Fibroblast of skin of scalp (primary cell): ENCODE measurements around the gene KANSL1.
"Not testable (repeated sequence)": the region's sequence is repeated elsewhere in the genome, so short reads cannot be mapped to it uniquely, and the experiment has no call there.

Source experiments
- DNase-seq: peaks from one replicate; pipeline ENCODE4 v3.0.0-alpha.2; 2013

Gene KANSL1

DNA sequence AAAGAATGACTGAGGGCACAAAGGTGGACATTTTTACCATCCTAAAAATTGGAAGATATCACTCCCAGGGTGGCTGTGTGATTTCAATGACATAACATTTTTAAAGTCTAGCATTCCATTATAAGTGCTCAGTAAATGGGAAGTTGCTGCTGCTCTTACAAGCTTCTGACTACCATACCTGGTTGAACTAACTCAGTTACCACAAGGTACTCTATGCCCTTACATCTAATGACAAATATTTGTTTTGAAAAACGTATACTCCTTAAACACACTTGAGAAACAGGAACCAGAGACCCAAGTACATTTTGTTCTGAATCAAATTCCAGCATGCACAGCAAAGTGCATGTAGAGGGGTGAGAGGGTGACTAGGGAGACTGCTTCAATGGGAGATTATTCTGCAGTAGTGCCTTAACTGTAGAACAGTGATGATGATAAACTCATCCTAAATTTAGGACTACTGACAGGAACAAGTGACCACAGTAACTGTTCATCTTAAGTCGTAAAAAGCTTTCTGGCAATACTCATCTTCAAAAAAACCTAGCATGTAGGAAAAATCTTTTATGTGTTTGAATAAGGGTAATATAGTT, 83.5 kb downstream of the KANSL1 start:
- DNase-seq, result no peak

DNA sequence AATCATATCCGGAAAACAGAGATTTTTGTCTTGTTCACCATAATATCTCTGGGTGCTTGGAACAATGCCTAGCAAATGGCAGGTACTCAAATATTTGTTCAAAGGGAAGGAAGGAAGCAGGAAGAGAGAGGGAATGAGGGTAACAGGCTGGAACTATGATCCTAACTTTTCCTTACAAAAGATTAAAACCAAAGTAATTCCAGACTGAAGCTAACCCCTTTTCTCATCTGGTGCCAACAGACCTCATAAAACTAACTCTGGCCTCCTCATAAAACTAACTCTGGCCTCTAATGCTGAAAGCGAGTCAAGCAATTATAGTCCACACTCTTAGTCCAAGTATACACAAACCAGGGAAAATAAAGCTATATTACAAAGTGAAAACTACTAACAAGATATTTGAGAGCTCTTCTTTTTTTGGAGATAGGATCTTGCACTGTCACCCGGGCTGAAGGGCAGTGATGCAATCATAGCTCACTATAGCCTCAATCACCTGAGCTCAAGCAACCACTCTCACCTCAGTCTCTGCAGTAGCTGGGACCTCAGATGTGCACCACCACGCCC, 84.6 kb downstream of the KANSL1 start:
- no peak for DNase-seq

DNA sequence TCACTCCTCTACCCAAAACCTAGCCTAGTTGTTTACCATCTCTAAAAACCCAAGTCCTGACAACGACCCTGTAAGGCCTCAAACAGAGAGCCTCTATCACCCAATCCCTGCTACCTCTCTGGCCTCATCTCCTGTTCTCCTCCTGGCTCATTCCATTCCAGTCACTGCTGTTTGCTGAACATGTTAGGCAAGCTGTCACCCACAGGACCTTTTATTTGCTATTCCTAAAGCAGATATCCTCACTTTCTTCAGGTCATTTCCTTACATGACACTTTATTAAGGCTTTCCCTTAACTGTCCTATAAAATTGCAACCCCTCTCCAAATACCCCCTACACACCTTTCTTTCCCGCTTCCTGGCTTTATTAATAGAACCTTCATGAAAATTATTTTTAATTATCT, 85.1 kb downstream of the KANSL1 start:
- DNase-seq, result no peak

DNA sequence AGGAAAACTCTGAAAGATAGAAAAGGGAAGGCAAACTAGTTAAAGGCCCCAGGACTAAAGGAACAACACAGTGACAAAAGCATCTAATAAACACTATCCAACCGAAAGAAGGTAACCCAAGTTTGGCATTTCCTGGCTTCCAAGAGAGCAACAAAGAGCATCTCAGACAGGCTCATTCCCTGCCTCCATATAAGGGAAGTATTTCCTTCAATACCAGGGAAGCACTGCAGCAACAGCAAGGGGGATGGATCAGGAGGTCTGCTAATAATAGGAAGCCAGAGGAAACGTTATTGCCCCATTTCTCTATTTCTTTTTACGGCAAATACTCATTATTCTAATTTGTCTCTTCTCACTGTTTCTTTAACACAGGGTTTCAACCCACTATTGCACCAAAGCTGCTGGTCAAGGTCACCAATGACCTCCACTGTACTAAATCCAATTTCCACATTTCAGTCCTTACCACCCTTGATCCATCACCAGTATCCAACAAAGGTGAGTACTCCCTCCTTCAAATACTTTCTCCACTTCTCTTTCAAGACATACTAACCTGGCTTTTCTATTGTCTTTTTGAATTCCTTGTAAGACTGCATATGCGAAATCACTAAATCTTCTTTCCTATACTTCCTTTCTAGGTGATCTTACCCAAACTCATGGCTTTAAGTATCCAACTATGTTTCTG, 86.1 kb downstream of the KANSL1 start:
- no peak for DNase-seq

DNA sequence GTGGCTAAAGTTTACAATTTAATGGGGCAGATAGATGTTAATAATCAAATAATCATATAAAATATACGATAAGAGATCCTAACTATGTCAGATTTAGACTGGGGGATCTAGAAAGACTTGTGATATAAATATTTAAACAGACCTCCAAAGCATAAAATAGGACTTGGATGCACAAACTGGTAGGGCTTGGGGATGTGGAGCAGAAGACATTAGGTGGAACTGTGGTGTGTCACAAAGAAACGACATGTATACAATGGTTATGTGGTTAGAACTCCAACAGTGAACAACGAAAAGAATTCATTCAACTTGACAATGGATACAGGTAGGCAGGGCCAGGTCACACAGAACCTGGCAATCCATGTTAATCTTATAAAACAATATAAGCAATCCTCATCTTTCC, 90.4 kb downstream of the KANSL1 start:
- not testable (repeated sequence) for DNase-seq

DNA sequence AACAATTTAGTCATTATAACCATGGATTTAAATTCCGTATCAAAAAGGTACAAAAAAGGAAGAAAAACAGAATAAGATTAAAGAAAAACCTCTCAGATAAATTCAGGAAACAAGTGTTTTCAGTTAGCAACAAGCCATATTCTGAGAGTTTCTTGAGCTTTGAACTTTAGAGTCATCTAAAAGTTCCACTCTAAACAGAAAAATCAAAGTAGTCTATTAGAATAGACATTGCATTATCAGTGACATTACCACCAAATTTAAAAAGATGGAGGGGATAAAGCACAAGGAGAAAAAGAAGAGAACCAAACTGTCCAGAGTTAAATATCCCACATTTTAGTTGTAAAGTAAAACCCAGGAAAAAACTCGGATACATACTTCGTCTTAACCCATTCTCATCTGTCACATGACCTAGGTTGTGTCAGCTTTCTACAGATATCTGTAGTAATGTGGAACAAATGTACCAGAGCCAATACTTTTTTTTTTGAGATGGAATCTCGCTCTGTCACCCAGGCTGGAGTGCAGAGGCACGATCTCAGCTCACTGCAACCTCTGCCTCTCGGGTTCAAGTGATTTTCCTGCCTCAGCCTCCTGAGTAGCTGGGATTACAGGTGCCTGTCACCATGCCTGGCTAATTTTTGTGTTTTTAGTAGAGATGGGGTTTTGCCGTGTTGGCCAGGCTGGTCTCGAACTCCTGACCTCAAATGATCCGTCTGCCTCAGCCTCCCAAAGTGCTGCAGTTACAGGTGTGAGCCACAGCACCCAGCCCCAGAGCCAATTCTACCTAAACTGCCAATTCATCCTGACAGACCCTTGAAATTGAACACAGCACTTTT, 91.2 kb downstream of the KANSL1 start:
- not testable (repeated sequence) for DNase-seq

DNA sequence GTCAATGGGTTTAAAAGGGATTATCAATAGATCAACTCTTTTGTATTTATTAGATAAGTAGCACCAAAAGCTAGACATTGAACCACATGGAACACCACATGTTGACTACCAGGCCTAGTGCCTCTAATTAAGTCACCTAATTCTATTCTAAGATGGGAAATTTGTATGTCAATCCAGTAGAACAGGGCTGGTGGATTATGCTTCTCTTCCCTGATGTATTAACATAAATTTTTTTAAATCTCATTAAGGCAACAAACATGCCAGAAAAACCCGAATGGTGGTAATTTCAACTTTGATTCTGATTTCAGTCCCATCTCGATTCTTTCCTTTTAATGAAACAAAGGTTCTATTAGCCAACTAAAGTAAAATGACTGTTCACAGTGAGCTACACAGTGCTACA, 92.6 kb downstream of the KANSL1 start:
- DNase-seq, result no peak

DNA sequence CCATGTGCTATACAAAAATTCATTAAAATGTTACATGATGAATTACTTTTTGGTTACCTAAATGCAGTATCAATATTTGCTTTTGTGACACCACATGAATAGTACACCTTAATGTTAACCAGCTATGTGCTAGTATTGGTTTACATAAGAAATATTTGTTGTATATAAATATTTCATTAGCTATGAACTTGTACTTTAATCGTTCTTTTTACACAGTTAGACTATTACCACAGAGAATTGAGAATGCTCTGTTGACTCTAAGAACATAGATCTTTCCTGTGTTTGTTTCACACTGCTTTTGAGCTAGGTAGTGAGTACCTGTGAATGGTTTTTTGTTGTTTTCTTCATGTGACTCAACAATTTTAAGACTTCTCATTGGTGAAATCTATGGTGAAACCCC, 93.4 kb downstream of the KANSL1 start:
- DNase-seq, result no peak

DNA sequence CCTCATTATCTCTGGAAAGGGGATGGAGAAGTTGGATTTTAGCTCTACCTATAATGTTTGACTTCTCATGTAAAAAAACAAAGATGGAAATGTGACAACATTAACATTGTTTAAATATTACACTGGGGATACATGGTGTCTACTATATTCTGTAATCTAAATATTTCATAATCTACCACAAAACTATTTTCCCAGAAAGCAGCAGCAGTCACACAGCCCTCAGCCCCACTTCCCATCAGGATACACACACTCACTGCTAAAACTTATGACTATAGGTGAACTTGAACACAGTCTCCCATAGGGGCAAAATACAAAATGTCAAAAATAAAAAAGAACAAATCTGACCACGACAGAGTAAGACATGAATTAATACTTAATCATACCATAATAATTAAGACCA, 95.7 kb downstream of the KANSL1 start:
- peak; percentile 46 for DNase-seq

DNA sequence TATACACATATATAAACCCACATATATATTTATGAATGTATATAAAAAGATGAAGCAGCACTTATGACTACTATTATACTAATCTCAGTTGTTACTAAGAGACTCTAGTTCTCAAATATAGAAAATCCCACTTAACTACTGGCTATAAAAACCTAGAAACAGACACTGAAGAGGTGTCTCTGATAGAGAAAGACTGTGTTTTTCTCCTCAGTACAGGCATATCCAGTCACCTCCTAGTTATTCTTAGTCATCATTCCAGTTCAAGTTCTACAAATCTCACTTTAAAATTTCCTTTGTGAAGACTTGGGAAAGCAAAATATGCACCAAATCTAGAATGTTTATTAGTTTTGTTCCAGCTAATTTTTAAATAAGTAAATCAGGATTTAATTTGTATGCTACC, 100.2 kb downstream of the KANSL1 start:
- no peak for DNase-seq

DNA sequence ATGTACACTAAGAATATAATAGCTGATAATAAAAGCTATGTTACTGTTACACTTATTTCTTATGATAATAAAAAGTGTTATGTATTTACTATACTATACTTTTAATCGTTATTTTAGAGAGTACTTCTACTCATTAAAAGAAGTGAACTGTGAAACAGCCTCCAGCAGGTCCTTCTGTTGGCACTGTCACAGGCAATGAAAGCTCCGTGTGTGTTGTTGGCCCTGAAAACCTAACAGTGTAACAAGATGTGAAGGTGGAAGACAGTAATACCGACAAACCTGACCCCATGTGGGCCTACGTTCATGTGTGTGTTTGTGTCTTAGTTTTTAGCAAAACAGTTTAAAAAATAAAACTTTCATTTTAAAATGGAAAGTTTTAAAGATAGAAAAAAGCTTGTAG, 102.4 kb downstream of the KANSL1 start:
- no peak for DNase-seq

DNA sequence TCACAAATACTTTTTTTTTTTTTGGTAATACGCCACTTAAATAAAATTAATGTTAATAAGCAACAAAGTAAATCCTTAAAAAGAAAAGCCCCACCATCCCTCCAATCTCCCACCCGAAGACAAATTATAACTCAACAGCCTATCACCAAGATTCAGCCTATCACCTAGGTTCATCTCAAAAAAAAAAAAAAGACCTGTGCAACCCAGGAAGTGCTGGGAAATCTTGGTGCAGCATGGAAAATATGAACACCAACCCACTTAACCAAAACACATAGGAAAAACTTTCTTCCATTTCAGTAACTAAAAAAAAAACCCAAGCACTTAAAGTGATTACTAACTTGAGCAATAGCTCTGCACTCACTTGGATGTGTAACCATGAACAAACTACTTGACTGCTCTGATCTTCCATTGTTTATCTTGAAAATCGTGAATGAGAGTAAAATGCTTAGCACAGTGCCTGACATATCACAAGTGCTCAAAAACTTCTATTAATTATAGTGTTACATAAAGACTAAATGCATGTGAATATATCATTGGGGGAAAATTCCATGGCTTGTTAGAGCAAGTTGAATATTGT, 103.8 kb downstream of the KANSL1 start:
- DNase-seq, result no peak

DNA sequence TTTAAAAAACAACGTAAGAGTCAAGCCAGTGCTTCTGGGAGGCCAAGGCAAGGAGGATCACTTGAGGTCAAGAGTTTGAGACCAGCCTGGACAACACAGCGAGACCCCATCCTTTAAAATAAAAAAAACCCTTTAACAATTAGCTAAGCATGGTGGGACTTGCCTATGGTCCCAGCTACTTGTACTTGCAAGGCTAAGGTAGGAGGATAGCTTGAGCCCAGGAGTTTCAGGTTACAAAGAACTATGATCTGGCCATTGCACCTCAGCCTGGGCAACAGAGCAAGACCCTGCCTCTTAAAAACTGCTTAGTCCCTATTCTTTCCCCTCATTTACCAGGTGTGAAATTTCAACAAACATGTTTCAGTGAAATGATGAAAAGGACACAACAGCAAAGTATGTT, 104.6 kb downstream of the KANSL1 start:
- DNase-seq, result no peak

DNA sequence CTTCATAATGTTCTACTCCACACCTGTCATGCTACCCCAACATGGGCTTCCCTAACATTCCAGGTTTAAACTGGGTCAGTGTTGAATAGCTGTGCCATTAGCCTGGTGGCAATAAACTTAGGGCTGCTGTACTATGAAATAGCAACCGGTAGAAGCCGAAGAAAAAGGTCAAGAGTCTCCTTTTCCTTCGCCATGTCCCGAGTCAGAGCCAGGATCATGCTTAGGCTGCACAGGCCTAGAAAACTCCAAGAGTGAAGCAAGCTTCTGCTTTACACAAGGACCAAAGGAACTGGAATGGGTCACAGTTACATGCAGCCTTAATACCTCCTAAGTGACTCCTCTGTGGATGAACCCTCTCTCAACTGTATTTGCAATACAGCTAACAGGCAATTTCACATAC, 105.4 kb downstream of the KANSL1 start:
- not testable (repeated sequence) for DNase-seq

DNA sequence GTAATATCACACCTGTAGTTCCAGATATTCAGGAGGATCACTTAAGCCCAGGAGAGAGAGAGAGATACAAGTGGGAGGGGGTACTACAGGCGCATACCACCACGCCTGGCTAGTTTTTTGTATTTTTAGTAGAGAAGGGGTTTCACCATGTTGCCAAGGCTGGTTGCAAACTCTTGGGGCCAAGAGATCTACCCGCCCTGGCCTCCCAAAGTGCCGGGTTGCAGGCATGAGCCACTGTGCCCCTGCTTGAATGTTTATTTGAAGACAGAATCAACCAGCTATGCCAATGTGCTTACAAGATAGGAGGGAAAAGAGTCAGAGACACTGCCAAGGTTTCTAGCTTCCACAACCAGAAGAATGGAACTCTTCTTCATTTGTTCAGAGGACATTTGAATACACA, 106.4 kb downstream of the KANSL1 start:
- no peak for DNase-seq

DNA sequence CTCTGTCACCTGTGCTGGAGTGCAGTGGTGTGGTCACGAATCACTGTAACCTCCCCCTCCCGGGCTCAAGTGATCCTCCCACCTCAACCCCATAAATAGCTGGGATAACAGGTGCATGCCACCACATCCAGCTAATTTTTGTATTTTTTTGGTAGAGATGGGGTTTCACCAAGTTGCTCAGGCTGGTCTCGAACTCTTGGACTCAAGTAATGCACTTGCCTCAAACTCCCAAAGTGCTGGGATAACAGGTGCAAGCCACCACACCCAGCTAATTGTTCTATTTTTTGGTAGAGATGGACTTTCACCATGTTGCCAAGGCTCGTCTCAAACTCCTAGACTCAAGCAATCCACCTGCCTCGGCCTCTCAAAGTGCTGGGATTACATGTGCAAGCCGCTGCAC, 107.7 kb downstream of the KANSL1 start:
- DNase-seq, result no peak

DNA sequence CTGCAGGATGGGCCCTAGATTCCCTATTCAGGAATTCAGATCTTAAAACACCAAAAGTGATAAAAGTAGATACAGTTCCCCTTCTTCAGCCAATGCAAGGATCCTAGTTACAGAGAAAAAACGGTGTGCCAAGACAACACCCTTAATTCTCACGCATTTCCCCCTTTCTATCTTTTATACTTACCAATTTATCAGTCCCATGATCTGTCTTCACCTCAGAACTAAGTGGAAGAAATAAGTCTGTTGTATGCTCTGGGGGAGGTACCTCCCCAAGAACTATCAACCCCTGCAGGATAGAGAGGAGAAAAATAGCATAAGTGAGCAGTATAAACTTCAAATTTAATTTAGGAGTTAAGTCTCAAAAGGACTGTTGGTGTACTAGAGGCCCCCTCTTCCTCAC, 111.0 kb downstream of the KANSL1 start:
- DNase-seq, result no peak

DNA sequence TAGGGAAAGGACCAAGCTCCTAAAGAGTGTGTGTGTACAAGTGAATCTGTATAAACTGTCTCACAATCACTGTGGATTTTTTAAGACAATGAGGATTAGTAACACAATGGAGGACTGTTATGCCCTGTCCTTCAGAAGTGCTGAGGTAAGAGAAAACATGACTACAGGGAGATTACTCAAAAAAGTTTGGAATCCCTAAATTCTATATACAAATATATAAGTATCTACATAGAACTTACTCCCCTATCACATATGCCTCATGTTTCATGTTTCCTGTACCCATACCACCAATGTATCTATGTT, 112.3 kb downstream of the KANSL1 start:
- no peak for DNase-seq

DNA sequence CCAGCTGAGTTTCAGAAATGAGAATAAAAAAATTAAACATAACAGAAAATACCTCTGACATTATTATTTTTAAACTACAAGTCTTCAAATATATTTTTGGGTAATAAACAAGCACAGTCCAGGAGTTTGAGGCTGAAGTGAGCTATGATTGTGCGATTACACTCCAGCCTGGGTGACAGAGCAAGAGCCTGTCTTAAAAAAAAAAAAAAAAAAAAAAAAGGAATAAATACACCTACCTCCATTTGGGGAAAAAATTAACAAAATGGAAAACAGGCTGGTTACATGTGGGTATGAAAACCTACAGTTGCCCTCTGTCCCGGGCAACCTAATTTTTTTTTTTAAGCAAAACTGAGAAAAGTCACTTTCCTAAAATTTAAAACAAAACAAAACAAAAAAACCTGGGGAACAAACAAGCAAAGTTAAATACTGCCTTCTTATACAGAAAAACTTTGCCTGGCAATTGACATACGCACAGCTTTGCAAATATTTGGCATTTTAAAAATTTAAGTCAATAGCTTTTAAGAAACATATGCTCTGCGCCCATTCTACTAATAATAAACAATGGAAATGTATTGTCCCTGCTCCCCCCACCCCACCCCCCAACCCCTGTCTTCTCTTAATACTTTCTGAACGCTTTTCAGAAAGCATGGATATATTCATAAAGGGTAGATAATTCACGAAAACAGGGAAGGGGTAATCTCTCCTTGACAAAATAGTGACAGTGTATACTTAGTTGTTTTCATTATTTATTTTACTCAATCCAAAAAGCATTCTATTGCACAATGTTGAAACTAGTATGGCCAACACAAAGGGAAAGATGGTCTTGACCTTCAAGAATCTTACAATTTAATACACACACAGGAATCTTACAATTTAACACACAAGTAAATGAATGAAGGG, 112.9 kb downstream of the KANSL1 start:
- DNase-seq, result no peak

DNA sequence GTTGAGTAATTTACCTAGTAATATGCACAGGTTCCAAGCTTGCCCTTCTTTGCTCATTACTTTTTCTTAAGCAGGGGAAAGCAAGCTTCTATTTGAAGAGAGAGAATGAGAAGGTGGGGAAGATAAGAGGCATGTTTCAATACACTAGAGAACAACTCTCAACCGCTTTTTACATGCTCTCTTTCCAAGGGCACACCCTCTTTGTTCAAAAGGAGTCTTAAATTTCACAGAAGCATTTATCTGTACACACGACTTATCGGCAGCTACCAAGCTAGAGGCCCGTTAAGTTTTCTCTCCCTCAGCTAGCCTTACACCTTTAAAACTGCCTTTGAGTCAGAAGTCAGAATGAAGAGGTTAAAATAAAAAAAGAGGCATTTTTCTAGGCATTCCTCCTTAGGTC, 114.6 kb downstream of the KANSL1 start:
- no peak for DNase-seq

DNA sequence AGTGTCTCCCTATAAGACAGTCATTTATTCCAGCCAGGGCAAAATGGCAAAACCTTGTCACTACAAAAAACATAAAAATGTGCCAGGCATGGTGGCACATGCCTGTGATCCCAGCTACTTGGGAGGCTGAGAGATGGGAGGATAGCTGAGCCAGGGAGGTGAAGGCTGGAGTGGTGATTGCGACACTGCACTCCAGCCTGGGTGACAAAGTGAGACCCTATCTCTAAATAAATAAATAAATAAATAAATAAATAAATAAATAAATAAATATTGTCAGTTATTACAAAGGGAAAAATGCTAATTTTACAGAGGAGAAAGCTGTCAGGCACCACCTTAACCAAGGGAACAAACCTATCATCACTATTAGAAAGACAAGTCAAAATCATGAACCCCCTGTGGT, 118.7 kb downstream of the KANSL1 start:
- no peak for DNase-seq

DNA sequence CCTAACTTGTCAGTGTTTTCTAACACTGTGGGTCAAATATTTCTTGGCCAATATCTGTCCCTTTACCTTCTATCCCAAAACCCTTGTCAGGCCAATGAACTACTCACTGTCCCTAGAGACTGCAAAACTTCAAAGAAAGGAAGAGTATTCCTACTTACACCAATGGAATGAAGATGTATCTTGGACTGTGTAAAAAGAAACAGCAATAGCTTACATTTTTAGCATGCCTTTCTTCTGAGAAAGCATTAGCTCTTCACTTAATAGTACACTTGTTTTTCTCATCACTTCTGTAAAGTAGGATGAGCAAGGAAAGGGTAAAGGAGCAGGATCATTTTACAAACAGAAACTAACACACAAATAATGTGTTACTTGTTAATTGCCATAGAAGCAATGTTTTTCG, 120.2 kb downstream of the KANSL1 start:
- DNase-seq, result peak; percentile 79
